GM21447 (cell line): ENCODE data around the gene TEX36.
"Not testable (repeated sequence)": the region's sequence is repeated elsewhere in the genome, so short reads cannot be mapped to it uniquely, and the experiment has no call there.

ENCODE experiments used
- ATAC-seq: cut with Tn5 transposase; IDR thresholded peaks from one replicate; pipeline ENCODE4 v1.9.1; 2021; ENCODE audit not compliant: unreplicated experiment

TEX36 gene

DNA sequence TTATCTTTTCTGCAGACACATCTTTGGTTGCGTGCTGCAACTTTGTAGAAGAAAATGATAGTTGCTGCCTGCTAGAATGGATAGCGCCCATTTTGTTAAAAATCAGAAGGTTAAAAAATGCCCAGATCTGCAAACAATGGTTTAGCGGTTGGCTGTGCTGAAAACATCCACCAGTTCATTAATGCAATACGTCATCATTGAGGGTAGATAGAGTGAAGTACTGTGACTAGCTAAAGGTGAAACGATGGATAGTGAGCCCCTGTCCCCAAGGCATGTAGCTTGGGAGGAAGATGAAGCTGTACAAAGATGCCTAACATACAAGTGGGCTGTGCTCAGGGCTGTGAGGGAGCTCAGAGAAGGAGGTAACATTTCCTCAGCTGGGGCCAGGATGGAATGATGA, 48.4 kb downstream of the TEX36 start:
- ATAC-seq, result no peak

DNA sequence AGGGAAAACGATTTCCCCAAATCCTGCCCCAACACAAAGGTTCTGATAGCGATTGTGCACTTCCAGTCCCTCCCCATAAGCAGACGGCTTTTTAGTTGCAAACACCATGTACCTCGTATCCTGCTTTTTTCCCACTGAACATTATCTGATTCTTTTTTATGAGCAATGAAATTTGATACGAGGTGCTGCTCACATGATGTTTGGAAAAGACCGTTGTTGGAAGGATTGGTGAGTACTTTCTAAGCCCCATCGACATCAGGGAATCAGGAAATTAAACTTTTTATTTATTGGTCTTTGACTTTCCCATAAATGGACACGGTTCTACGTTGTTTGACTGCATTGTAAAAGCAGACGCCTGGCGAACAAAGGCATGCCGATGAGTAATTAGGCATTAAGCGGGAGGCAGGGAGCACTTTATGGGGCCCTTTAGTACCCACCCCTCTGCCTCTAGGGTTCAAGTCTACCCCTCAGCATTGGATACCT, 49.4 kb downstream of the TEX36 start:
- no peak for ATAC-seq

DNA sequence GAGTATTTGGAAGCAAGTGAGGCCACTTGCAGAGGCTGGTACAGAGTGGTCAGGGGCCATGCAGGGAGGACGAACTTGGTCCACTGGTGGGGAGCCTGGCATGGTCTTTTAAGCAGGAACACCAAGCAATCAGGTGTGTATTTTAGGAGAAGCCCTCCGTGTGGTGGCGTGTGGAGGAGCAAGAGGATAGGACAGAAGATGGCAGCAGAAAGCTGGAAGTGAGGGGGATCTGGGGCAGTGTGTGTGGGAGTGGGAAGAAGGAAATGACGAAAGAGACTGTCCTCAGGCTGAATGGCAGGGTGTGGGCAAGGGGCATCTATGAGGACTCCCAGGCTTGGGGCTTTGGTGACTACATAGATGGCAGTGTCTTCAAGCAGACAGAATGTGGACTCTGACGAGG, 51.2 kb downstream of the TEX36 start:
- no peak for ATAC-seq

GRCh38 chr10:125629758-125630376, 53.1 kb downstream of the TEX36 start:
- peak; percentile 60 for ATAC-seq

DNA sequence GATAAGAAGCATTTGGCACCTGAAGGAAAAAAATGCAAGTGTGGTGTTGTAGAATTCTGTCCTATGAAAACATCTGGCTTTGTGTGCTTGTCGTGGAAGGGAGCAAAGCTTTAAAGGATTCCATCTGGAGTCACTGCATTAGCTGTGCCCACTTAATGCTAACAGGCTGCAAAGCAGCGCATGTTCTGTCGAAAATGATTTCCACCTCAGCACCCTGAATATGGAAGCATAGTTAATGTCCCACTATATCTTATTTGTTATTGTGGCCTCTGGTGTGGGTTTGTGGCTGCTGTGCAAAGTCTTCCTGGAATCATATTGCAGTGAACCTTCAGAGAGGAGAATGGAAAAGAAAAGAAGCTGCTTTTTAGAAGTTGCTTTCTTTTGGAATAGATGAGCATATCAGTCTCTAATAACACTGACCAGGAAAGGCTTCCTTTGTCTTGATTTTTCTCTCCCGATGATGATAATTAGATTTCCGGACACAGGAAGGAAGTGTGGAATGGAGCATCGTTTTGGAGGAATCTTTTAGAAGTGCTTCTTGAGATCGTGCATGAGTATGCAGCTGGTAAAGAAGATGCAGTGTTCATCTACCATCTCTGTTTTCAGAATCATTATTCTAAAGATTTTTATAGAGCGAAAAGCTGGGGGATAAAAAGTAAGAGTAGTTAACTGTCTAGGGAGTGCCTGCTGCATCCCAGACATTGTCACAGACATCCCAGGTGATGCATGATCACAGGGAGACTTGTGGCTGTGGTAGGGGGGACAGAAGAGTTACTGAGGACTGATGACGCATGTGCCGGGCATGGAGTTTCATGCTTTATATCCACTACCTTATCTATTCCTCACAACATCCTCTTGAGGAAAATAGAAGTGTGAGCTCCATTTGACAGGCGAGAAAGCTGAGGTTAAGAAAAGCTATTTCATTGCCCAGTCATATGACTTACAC, 54.6 kb downstream of the TEX36 start:
- ATAC-seq, result no peak

- ATAC-seq, result no peak
Measured at GRCh38 chr10:125627646-125628045, 55.3 kb downstream of the TEX36 start.

DNA sequence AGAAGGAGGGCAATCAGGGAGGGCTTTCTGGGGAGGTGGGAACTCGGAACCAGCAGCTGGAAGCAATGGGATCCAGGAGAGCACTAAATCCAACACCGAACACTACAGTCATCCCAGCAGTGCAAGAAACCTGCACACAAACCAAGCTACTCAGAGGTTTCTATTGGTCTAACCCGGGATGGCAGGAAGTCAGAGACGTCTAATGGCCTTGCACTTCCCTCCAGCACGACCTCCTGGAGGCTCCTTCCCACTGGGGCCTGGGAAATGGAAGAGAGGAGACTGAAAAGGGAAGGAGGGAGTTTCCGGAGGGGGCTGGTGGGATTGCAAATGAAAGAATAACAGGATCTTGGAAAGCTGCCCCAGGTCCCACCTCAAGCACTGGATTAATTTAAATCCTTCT, 56.3 kb downstream of the TEX36 start:
- no peak for ATAC-seq

GRCh38 chr10:125625586-125625985, 57.4 kb downstream of the TEX36 start:
- no peak for ATAC-seq

GRCh38 chr10:125624800-125625199, 58.2 kb downstream of the TEX36 start:
- ATAC-seq, result no peak

GRCh38 chr10:125621052-125621451, 61.9 kb downstream of the TEX36 start:
- ATAC-seq, result no peak

- ATAC-seq, result no peak
Measured at GRCh38 chr10:125620401-125620800, 62.6 kb downstream of the TEX36 start.

GRCh38 chr10:125613062-125613461, 69.9 kb downstream of the TEX36 start:
- not testable (repeated sequence) for ATAC-seq

DNA sequence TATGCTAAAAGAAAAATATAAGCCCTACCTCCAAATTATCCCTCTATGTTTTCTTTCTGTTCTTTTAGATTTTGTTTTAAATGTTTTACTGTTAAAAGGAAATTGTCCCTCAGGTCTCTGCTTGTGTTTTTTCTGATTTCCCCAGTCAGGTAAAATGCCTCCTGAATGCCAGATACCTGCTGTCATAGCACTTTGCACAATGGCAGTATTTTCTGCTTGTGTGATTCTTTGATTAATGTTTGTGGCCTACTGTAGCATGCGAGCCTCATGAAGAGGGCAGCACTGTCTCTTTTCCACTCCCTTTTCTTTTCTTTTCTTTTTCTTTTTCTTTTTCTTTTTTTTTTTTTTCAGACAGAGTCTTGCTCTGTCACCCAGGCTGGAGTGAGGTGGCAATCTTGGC, 71.2 kb downstream of the TEX36 start:
- no peak for ATAC-seq

DNA sequence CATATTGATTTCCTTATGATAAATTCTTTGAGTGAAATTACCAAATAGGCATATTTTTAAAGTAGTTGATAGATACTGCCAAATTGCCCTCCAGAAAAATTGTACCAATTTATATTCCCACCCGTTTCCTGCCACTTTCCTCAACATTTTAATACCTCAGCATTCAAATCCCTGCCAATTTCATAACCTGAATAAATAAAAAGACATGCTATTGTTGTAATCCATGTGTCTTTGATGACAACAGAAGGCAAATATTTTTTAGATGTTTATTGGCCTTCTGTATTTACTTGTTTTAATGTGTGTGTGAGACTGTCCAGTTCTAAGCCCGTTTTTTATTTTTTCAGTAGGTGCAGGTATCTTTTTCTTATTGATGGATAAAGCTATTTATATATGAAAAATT, 71.7 kb downstream of the TEX36 start:
- ATAC-seq, result no peak

- ATAC-seq, result no peak
Measured at GRCh38 chr10:125609859-125610258, 73.1 kb downstream of the TEX36 start.

DNA sequence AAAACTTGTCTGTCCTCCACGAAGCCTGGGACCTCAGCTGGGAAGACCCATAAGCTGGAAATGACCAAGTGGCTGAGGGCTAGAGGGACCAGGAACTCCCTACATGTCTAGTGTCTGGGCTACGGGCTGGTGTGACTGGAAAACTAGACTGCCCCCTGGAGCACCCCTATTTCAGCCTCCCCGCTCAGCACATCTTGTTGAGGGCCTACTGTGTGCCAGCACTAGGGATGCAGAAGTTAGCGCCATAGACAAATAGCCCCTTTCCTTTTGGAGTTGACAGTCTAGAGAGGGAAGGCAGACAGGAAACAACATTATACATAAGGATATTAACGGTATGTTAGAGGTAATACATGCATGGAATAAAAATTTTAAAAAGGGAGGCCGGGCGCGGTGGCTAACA, 74.5 kb downstream of the TEX36 start:
- ATAC-seq, result no peak

GRCh38 chr10:125607689-125608290, 75.2 kb downstream of the TEX36 start:
- ATAC-seq, result no peak

DNA sequence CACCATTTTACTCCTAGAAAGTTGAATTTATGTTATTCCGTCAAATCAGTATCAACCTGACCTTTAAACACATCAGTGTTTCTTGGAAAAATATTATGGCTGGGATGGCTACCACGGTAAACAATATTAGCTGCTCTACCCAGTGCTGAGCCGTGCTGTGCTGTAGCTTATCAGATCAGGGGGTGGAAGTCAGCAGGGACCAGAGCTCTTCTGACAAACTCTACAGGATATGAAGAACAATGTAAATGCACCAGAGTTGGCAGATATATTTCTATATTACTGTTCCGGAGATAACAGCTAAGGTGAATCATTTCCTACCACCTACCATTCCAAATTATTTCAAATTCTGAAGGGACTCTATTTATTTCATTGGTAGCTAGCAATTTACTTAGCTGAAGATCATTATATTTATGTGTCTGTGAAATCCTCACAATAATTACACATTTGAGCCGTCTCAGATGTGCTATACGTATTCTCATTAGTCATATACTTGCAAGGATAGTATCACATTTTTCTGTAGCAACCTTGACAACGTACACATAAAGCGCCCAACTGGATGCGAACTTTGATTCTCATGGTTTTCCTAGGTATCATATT, 76.5 kb downstream of the TEX36 start:
- ATAC-seq, result no peak
